Measurements from ENCODE around the gene SGCA. TPM values are rescaled to one million over a fixed set of nuclear protein-coding genes. Genes with fewer than 3 reads are reported as not detected.

Gene SGCA
- polyA plus RNA-seq, 1 donor from 2014 or later = 0.43 TPM

DNA sequence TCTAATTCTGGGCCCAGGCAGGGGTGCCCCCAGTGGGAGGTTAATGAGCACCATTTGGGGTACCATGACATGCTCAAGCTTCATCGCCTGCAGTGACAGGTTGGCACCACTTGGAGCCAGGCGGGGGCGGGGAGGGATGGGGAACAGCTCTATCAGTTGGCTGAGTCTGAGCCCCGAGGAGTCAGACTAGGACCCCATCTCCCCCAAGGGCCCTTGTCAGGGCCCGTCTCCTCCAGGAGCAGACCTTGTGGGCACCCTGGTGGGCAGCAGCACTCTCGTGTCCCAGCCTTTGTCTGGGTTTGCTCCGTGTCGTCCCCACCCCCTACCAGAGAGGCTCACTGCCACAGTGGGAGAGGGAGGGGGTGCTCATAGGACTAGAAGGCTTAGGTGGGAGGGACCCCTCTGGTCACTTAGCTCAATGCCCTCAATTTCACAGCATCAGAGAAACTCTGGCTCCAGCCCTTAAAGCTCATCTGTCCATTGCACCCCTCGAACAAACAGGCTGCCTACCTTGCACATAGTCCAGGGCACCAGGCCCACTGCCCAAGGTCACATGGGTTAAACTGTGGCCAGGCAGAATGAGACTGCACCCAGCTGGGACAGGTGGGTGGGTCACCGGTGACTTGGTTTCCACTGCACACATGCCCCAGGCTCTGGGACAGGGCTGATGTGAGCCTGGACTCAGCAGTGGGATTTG is 19.4 kb upstream of the SGCA start:
- Histone ChIP-seq H3K27me3 (ENCODE audit: insufficient read depth, low read depth, low read length) (no peaks in the 10 kb centered on the region), H3K4me2 (ENCODE audit: low read length) (peak overlapping the region; percentile 90), H3K9me3 (ENCODE audit: low read length) (no peaks in the 10 kb centered on the region), H3K9ac (ENCODE audit: low read length) (peak overlapping the region; percentile 20), H3K9me2 (ENCODE audit: insufficient read depth, low read length) (no peaks in the 10 kb centered on the region), H3K79me2 (replicated peaks; ENCODE audit: insufficient read depth, low read length) (peaks cover 43% of the 10 kb centered on the region), H2AFZ (ENCODE audit: low read depth, low read length) (no peak overlapping the region), H3K4me3 (ENCODE audit: low read length) (peak overlapping the region; percentile 91), H3K27ac (ENCODE audit: low read length) (no peak overlapping the region), H3F3A (ENCODE audit: insufficient read depth, low read length, poor library complexity, severe bottlenecking) (no peaks in the 10 kb centered on the region), H3K36me3 (ENCODE audit: insufficient read depth, low read length) (no peaks in the 10 kb centered on the region), H4K20me1 (ENCODE audit: insufficient read depth) (peaks cover 40% of the 10 kb centered on the region)
- no peak for TF ChIP-seq MXI1 (conservative IDR thresholded peaks at IDR 0.05; ENCODE audit: poor library complexity, severe bottlenecking)
- TF ChIP-seq CTCF (IDR thresholded peaks at IDR 0.05; ENCODE audit: poor library complexity, severe bottlenecking) = peak; percentile 38

DNA sequence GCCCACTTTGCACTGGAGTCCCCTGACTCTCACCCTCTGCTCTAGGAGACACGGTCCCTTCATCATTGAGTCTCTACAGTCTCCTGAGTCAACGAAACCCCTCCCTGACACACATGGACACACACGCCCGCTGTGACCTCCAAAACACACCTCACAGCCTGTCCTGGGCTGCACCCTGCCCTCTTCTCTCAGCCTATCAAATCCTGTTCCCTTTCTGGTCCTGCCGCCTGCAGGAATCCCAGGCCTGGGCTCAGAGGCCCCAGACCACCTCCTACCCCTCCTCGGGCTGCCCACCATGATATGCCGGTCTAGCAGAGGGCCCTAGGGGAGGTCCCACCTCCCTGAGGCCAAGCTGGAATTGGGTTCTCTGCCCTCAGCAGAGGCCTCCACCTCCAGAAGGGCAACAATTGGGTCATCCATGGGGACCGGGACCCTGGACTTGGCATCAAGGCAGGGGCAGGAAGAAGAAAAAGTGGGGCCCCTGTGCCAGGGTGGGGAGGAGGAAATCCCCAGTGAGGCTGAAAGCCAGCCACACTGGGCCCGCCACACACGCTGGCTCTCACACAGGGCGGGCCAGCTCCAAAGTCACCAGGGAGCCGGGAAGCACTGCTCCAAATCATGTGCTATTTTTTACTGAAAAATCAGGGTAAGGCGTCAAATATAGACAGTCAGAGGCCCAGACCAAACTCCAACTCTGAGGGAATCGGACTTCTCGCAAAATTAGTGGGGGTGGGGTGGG is 18.7 kb upstream of the SGCA start:
- Histone ChIP-seq H3K4me3 (ENCODE audit: low read length) (peak overlapping the region; percentile 91), H3K9me3 (ENCODE audit: low read length) (no peaks in the 10 kb centered on the region), H3K36me3 (ENCODE audit: insufficient read depth, low read length) (no peaks in the 10 kb centered on the region), H3K9me2 (ENCODE audit: insufficient read depth, low read length) (no peaks in the 10 kb centered on the region), H3K27ac (ENCODE audit: low read length) (no peak overlapping the region), H3F3A (ENCODE audit: insufficient read depth, low read length, poor library complexity, severe bottlenecking) (no peaks in the 10 kb centered on the region), H3K9ac (ENCODE audit: low read length) (peak overlapping the region; percentile 94), H2AFZ (ENCODE audit: low read depth, low read length) (no peak overlapping the region), H3K4me2 (ENCODE audit: low read length) (peak overlapping the region; percentile 90), H3K27me3 (ENCODE audit: insufficient read depth, low read depth, low read length) (no peaks in the 10 kb centered on the region), H4K20me1 (ENCODE audit: insufficient read depth) (peaks cover 40% of the 10 kb centered on the region), H3K79me2 (replicated peaks; ENCODE audit: insufficient read depth, low read length) (peaks cover 43% of the 10 kb centered on the region)
- TF ChIP-seq EP300 (conservative IDR thresholded peaks at IDR 0.05; ENCODE audit: poor library complexity, severe bottlenecking) (no peak), EZH2 (IDR thresholded peaks at IDR 0.05; ENCODE audit: borderline replicate concordance, insufficient read depth, low read length, poor library complexity, severe bottlenecking) (no peak), RAD21 (conservative IDR thresholded peaks at IDR 0.05) (no peak), POLR2AphosphoS5 (IDR thresholded peaks at IDR 0.05) (no peak), REST (IDR thresholded peaks at IDR 0.05; ENCODE audit: borderline replicate concordance) (no peak), CTCF (IDR thresholded peaks at IDR 0.05; ENCODE audit: poor library complexity, severe bottlenecking) (no peak), SMC3 (conservative IDR thresholded peaks at IDR 0.05; ENCODE audit: poor library complexity) (no peak), TAF1 (IDR thresholded peaks at IDR 0.05; ENCODE audit: low read depth) (no peak), MXI1 (conservative IDR thresholded peaks at IDR 0.05; ENCODE audit: poor library complexity, severe bottlenecking) (no peak)
